ENCODE measurements around the gene ZNF597. TPM values are rescaled to one million over a fixed set of nuclear protein-coding genes. Genes with fewer than 3 reads are reported as not detected.

The ZNF597 gene
- total RNA-seq, 1 experiment from 2014 or later: not detected

- H3K27me3 ChIP-seq (ENCODE audit: low read length): no peaks in the 10 kb centered on the region
- H3K79me2 ChIP-seq (ENCODE audit: low read length): peaks cover 28% of the 10 kb centered on the region
- TF ChIP-seq CTCF (conservative IDR thresholded peaks at IDR 0.05; ENCODE audit: low read depth, low read length) (no peak), EZH2phosphoT487 (IDR thresholded peaks at IDR 0.05; ENCODE audit: borderline replicate concordance, low read length) (no peak), EZH2 (IDR thresholded peaks at IDR 0.05; ENCODE audit: low read length, unreplicated experiment) (no peak)
- peak overlapping the region; percentile 88 for H3K4me2 ChIP-seq (ENCODE audit: low read length)
- no peaks in the 10 kb centered on the region for H3K4me1 ChIP-seq (ENCODE audit: insufficient read depth, low read length)
- H3K4me3 ChIP-seq (ENCODE audit: low read length): peak overlapping the region; percentile 99
- H3K9ac ChIP-seq (ENCODE audit: low read length): peak overlapping the region; percentile 91
- ChIA-PET POLR2A (ENCODE audit: unreplicated experiment) (interaction anchor here (0.7 kb wide), 1 partner anchor 33 kb away, joined by 5 read pairs; no protein-coding TSS in a partner anchor), CTCF (no interaction called here)
- peak overlapping the region; percentile 8; the same call in 1 of the 2 replicates for H3K27ac ChIP-seq (ENCODE audit: low read length)
- H2AFZ ChIP-seq (ENCODE audit: low read length): peak overlapping the region; percentile 95
- DNase-seq (no peak), ATAC-seq (no peak)
- intact Hi-C loops (cut with micrococcal nuclease): loop anchor here (2.0 kb wide), 1 partner anchor 58 kb away; no protein-coding TSS in a partner anchor
- peaks cover 37% of the 10 kb centered on the region for H3K36me3 ChIP-seq (ENCODE audit: low read depth, low read length)
- H3K9me2 ChIP-seq (replicated peaks; ENCODE audit: low read length): no peaks in the 10 kb centered on the region
- BruUV-seq (replicated peaks): TSS peak; percentile 75
- H3F3A ChIP-seq (ENCODE audit: low read length, unreplicated experiment): no peaks in the 10 kb centered on the region
- H4K20me1 ChIP-seq (ENCODE audit: low read length): no peaks in the 10 kb centered on the region
- H3K9me3 ChIP-seq (ENCODE audit: low read length): no peaks in the 10 kb centered on the region
Measured at GRCh38 chr16:3400446-3400778, 42.9 kb downstream of the ZNF597 start.

GRCh38 chr16:3389663-3390338 lies 53.5 kb downstream of the ZNF597 start:
- Histone ChIP-seq H3K36me3 (ENCODE audit: low read depth, low read length) (peaks cover 48% of the 10 kb centered on the region), H3K4me1 (ENCODE audit: insufficient read depth, low read length) (no peaks in the 10 kb centered on the region), H3F3A (ENCODE audit: low read length, unreplicated experiment) (no peaks in the 10 kb centered on the region), H3K27ac (ENCODE audit: low read length) (no peak overlapping the region), H3K27me3 (ENCODE audit: low read length) (no peaks in the 10 kb centered on the region), H3K79me2 (ENCODE audit: low read length) (no peaks in the 10 kb centered on the region), H3K9me2 (replicated peaks; ENCODE audit: low read length) (no peaks in the 10 kb centered on the region), H3K9ac (ENCODE audit: low read length) (no peak overlapping the region), H3K4me2 (ENCODE audit: low read length) (no peak overlapping the region), H4K20me1 (ENCODE audit: low read length) (no peaks in the 10 kb centered on the region), H3K4me3 (ENCODE audit: low read length) (no peak overlapping the region), H2AFZ (ENCODE audit: low read length) (no peak overlapping the region), H3K9me3 (ENCODE audit: low read length) (no peaks in the 10 kb centered on the region)
- CTCF ChIA-PET: no interaction called here
- intact Hi-C loops (cut with micrococcal nuclease): no loop called here
- no peak for TF ChIP-seq CTCF (conservative IDR thresholded peaks at IDR 0.05; ENCODE audit: low read depth, low read length)
- TF ChIP-seq EZH2 (IDR thresholded peaks at IDR 0.05; ENCODE audit: low read length, unreplicated experiment): no peak
- TF ChIP-seq EZH2phosphoT487 (IDR thresholded peaks at IDR 0.05; ENCODE audit: borderline replicate concordance, low read length): no peak
- POLR2A ChIA-PET (ENCODE audit: unreplicated experiment): no interaction called here
- no TSS peak for BruUV-seq (replicated peaks)
- DNase-seq: no peak
- ATAC-seq: no peak

- H3K27ac ChIP-seq (ENCODE audit: low read length): no peak overlapping the region
- H3K36me3 ChIP-seq (ENCODE audit: low read depth, low read length): peaks cover 58% of the 10 kb centered on the region
- H4K20me1 ChIP-seq (ENCODE audit: low read length): no peaks in the 10 kb centered on the region
Measured at GRCh38 chr16:3388325-3388724, 55.0 kb downstream of the ZNF597 start.

More at GRCh38 chr16:3388325-3388724, 55.0 kb downstream of the ZNF597 start:
- DNase-seq (no peak), ATAC-seq (no peak)
- POLR2A ChIA-PET (ENCODE audit: unreplicated experiment): no interaction called here
- H3K79me2 ChIP-seq (ENCODE audit: low read length): no peaks in the 10 kb centered on the region
- TF ChIP-seq CTCF (conservative IDR thresholded peaks at IDR 0.05; ENCODE audit: low read depth, low read length): no peak
- no peak for TF ChIP-seq EZH2phosphoT487 (IDR thresholded peaks at IDR 0.05; ENCODE audit: borderline replicate concordance, low read length)
- no peak for TF ChIP-seq EZH2 (IDR thresholded peaks at IDR 0.05; ENCODE audit: low read length, unreplicated experiment)
- no peak overlapping the region for H2AFZ ChIP-seq (ENCODE audit: low read length)
- no TSS peak for BruUV-seq (replicated peaks)
- H3K4me3 ChIP-seq (ENCODE audit: low read length): no peak overlapping the region
- CTCF ChIA-PET: no interaction called here
- H3K4me2 ChIP-seq (ENCODE audit: low read length): no peak overlapping the region
- no peaks in the 10 kb centered on the region for H3K4me1 ChIP-seq (ENCODE audit: insufficient read depth, low read length)
- intact Hi-C loops (cut with micrococcal nuclease): no loop called here
- no peaks in the 10 kb centered on the region for H3F3A ChIP-seq (ENCODE audit: low read length, unreplicated experiment)
- no peaks in the 10 kb centered on the region for H3K9me2 ChIP-seq (replicated peaks; ENCODE audit: low read length)
- no peak overlapping the region for H3K9ac ChIP-seq (ENCODE audit: low read length)
- H3K27me3 ChIP-seq (ENCODE audit: low read length): no peaks in the 10 kb centered on the region
- H3K9me3 ChIP-seq (ENCODE audit: low read length): peaks cover 12% of the 10 kb centered on the region; the same call in 1 of the 2 replicates

All from PC-3 (cell line).